ENCODE data around the gene MOSPD3.
"Not testable (repeated sequence)": the region's sequence is repeated elsewhere in the genome, so short reads cannot be mapped to it uniquely, and the experiment has no call there.

The MOSPD3 gene, protein sequence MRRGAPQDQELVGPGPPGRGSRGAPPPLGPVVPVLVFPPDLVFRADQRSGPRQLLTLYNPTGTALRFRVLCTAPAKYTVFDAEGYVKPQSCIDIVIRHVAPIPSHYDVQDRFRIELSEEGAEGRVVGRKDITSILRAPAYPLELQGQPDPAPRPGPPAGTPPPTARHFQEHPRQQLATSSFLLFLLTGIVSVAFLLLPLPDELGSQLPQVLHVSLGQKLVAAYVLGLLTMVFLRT

DNA sequence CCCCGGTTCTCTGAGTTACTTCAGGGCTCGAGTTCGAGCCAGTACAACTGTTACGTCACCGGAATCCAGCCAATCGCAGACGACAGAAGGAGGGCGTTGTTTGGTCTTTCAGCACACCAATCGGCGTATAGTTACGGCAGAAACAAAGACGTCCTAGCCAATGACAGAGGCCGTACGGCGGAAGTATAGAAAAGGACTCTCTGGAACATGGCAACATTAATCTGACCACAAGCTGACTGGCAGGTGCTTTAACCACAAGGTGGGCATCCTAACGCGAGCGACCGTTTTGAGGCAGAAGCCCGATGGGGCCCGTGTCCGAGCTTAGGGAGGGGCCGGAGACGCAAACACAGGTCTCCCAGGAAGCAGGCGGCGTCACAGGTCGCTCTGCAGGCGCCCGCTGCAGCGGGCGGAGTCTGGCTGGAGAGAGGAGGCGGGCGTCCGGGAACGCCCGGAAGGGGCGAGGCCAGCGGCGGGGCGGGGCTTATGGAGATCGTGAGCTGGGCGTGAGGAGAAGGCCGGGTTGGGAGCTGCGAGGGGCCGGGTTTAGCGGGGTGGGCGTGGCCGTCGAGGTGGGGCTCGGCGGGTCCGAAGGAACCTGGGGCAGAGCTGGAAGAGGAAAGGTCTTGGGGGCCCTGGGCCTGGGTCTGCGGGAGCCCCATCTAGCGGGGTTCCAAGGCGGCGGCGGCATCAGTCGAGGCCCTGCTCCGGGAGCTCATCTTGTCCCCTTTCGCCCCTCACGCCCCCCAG, at the start of gene MOSPD3:
TSS of gene MOSPD3 (plus strand) at position 558 of the 747 bp plus-strand sequence. CDS start 252 bp downstream, outside the sequence.
- H3K27me3 Mint-ChIP-seq (ENCODE audit: low read depth): no peaks in the 10 kb centered on the region
- peaks cover 17% of the 10 kb centered on the region for H3K36me3 Mint-ChIP-seq (ENCODE audit: low read depth)
- peaks cover 10% of the 10 kb centered on the region for H3K4me1 Mint-ChIP-seq (ENCODE audit: low read depth)
- peak; percentile 98 for DNase-seq (ENCODE audit: low spot score)
- peak within 1 kb of the TSS; percentile 100 for H3K27ac Mint-ChIP-seq
- H3K4me3 Mint-ChIP-seq: peak within 1 kb of the TSS; percentile 96
- H3K9me3 Mint-ChIP-seq: no peaks in the 10 kb centered on the region

DNA sequence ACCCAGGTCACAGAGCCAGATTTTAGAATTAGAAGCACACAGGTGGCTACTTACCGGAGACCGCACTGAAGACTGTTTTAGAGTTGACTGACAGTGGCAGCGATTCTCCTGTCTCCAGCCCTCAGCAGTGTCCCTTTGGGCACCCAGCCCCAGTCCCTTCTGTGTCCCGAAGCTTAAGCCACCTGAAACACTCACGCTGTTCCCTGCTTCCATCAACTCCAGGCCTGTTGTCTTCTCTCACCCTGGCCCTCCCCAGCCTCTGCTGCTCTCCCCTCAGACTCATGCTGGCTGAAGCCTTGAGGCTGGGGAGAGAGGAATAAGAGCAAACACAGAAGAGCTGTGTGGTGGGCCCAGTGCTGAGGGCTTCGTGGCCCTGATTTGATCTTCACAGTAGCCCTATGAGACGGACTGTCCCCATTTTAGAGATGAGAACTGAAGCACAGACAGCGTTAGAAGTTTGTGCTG, 49.2 kb upstream of the MOSPD3 start:
- Mint-ChIP-seq H3K4me1 (ENCODE audit: low read depth) (peaks cover 9% of the 10 kb centered on the region), H3K27me3 (ENCODE audit: low read depth) (no peaks in the 10 kb centered on the region), H3K36me3 (ENCODE audit: low read depth) (peaks cover 16% of the 10 kb centered on the region), H3K4me3 (no peak overlapping the region), H3K9me3 (no peaks in the 10 kb centered on the region), H3K27ac (no peak overlapping the region)
- no peak for DNase-seq (ENCODE audit: low spot score)

GRCh38 chr7:100563809-100564400, 48.4 kb upstream of the MOSPD3 start:
- Mint-ChIP-seq H3K4me3 (no peak overlapping the region), H3K27me3 (ENCODE audit: low read depth) (no peaks in the 10 kb centered on the region), H3K27ac (peak overlapping the region; percentile 57)

DNA sequence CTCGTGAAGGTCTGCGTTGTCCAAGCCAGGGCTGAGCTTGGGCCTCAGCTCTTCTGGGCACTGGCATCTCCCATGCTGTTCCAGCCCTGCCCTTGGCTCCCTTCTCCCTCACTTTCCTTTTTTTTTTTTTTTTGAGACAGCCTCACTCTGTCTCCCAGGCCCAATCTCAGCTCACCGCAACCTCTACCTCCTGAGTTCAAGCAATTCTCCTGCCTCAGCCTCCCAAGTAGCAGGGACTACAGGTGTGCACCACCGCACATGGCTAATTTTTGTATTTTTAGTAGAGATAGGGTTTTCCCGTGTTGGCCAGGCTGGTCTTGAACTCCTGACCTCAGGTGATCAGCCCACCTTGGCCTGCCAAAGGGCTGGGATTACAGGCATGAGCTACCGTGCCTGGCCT, 47.9 kb upstream of the MOSPD3 start:
- H3K36me3 Mint-ChIP-seq (ENCODE audit: low read depth): peaks cover 13% of the 10 kb centered on the region
- not testable (repeated sequence) for DNase-seq (ENCODE audit: low spot score); H3K27ac Mint-ChIP-seq; H3K9me3 Mint-ChIP-seq; H3K27me3 Mint-ChIP-seq (ENCODE audit: low read depth); H3K4me3 Mint-ChIP-seq
- peaks cover 14% of the 10 kb centered on the region for H3K4me1 Mint-ChIP-seq (ENCODE audit: low read depth)

More at GRCh38 chr7:100563809-100564400, 48.4 kb upstream of the MOSPD3 start:
- Mint-ChIP-seq H3K9me3 (no peaks in the 10 kb centered on the region), H3K4me1 (ENCODE audit: low read depth) (peaks cover 12% of the 10 kb centered on the region), H3K36me3 (ENCODE audit: low read depth) (peaks cover 16% of the 10 kb centered on the region)
- DNase-seq (ENCODE audit: low spot score): peak; percentile 62

DNA sequence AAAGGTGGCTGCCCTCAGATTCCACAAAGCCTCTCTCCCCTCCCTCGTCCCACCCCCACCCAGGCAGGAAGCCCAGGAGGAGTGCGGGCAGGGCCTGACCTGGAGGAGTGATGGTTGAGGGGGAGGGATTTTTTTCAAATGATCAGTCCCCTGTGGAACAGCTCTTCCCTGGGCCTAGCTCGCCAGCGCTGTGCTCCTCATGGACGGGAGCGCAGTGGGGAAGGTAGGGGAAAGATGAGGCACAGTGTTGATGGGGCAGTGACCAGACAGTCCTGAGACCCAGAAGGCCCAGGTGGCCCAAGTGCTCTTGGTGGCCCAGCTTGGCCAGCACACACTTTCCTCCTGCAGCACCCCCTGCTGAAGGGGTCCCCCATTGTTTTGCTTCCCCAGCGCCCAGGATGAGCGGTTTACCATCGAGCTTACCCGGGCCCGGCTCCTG, 47.2 kb upstream of the MOSPD3 start:
- Mint-ChIP-seq H3K9me3 (no peaks in the 10 kb centered on the region), H3K27me3 (ENCODE audit: low read depth) (peaks cover 4% of the 10 kb centered on the region), H3K36me3 (ENCODE audit: low read depth) (peaks cover 11% of the 10 kb centered on the region), H3K27ac (no peak overlapping the region), H3K4me1 (ENCODE audit: low read depth) (peaks cover 16% of the 10 kb centered on the region), H3K4me3 (no peak overlapping the region)
- DNase-seq (ENCODE audit: low spot score): no peak

- no peak overlapping the region for H3K27ac Mint-ChIP-seq
- DNase-seq (ENCODE audit: low spot score): no peak
- peaks cover 11% of the 10 kb centered on the region for H3K36me3 Mint-ChIP-seq (ENCODE audit: low read depth)
- H3K4me3 Mint-ChIP-seq: no peak overlapping the region
- H3K9me3 Mint-ChIP-seq: no peaks in the 10 kb centered on the region
- H3K27me3 Mint-ChIP-seq (ENCODE audit: low read depth): peaks cover 4% of the 10 kb centered on the region
- H3K4me1 Mint-ChIP-seq (ENCODE audit: low read depth): peaks cover 16% of the 10 kb centered on the region
Measured at GRCh38 chr7:100566018-100566531, 46.3 kb upstream of the MOSPD3 start.

DNA sequence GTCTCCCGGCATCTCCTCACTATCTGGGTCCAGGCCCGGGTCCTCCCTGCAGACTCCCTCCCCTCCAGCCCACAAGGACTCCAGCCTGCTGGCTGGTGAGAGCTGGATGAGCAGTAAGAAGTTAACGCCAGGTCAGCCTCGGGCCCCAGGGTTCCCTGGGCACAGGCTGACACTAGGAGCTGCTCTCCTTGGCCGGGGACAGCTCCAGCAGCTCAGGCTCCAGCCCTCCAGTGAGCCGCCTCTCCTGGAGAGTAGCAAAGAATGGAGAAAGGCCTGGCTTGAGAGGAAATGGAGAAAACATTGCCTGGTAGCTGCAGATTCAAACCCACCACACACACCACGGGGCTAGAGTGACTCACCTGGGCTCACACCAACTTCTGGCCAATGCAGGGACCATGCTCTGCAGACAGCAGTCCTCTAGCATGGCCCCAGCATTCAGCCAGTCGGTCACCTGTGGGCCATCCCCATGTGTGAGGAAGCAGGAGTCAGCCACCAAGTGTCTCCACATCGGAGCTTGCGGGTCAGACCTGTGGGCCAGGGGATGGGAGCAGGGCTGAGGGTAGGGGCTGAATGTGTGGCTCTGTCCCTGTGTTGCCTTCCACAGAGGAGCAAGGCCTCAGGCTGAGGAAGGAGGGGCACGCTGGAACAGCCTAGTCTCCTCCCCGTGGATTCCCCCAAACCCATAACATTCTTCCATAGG, 45.2 kb upstream of the MOSPD3 start:
- Mint-ChIP-seq H3K27ac (peak overlapping the region; percentile 45), H3K27me3 (ENCODE audit: low read depth) (peaks cover 4% of the 10 kb centered on the region)

DNA sequence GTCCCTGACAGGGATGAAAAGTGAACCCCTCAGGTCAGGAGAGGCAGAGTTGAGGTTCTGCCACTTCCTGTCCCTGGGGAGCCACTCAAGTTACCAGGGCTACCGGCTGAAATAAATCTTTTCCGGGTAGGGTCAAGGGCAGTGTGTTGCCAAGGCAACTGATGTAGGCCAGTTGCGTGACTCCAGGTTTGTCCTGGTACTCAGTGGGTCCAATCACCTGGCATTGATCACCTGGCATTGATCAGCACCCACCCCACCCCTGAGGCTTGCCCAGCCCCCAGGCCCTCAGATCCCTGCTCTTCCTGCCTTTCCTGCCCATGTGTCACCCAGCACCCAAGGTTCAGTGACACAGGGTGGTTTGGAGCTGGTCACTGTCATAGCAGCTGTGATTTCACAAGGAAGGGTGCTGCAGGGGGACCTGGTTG, 44.6 kb upstream of the MOSPD3 start:
- no peak overlapping the region for H3K4me3 Mint-ChIP-seq

More for the DNA sequence above, 45.2 kb upstream of the MOSPD3 start:
- peaks cover 17% of the 10 kb centered on the region for H3K4me1 Mint-ChIP-seq (ENCODE audit: low read depth)
- DNase-seq (ENCODE audit: low spot score): no peak
- no peaks in the 10 kb centered on the region for H3K9me3 Mint-ChIP-seq
- peaks cover 14% of the 10 kb centered on the region for H3K36me3 Mint-ChIP-seq (ENCODE audit: low read depth)
- H3K4me3 Mint-ChIP-seq: no peak overlapping the region

GRCh38 chr7:100568176-100568895, 44.0 kb upstream of the MOSPD3 start:
- Mint-ChIP-seq H3K27ac (no peak overlapping the region), H3K4me3 (no peak overlapping the region), H3K36me3 (ENCODE audit: low read depth) (peaks cover 13% of the 10 kb centered on the region), H3K27me3 (ENCODE audit: low read depth) (peaks cover 4% of the 10 kb centered on the region), H3K4me1 (ENCODE audit: low read depth) (peaks cover 17% of the 10 kb centered on the region), H3K9me3 (no peaks in the 10 kb centered on the region)
- no peak for DNase-seq (ENCODE audit: low spot score)

More for the DNA sequence above, 44.6 kb upstream of the MOSPD3 start:
- DNase-seq (ENCODE audit: low spot score): no peak
- H3K36me3 Mint-ChIP-seq (ENCODE audit: low read depth): peaks cover 13% of the 10 kb centered on the region
- H3K27ac Mint-ChIP-seq: peak overlapping the region; percentile 45
- H3K9me3 Mint-ChIP-seq: no peaks in the 10 kb centered on the region
- peaks cover 4% of the 10 kb centered on the region for H3K27me3 Mint-ChIP-seq (ENCODE audit: low read depth)
- peaks cover 17% of the 10 kb centered on the region for H3K4me1 Mint-ChIP-seq (ENCODE audit: low read depth)

GRCh38 chr7:100568896-100569844, 43.2 kb upstream of the MOSPD3 start:
- Mint-ChIP-seq H3K27me3 (ENCODE audit: low read depth) (peaks cover 4% of the 10 kb centered on the region), H3K9me3 (no peaks in the 10 kb centered on the region), H3K36me3 (ENCODE audit: low read depth) (peaks cover 10% of the 10 kb centered on the region), H3K4me3 (peak overlapping the region; percentile 45), H3K4me1 (ENCODE audit: low read depth) (peaks cover 13% of the 10 kb centered on the region), H3K27ac (peak overlapping the region; percentile 31)
- no peak for DNase-seq (ENCODE audit: low spot score)

DNA sequence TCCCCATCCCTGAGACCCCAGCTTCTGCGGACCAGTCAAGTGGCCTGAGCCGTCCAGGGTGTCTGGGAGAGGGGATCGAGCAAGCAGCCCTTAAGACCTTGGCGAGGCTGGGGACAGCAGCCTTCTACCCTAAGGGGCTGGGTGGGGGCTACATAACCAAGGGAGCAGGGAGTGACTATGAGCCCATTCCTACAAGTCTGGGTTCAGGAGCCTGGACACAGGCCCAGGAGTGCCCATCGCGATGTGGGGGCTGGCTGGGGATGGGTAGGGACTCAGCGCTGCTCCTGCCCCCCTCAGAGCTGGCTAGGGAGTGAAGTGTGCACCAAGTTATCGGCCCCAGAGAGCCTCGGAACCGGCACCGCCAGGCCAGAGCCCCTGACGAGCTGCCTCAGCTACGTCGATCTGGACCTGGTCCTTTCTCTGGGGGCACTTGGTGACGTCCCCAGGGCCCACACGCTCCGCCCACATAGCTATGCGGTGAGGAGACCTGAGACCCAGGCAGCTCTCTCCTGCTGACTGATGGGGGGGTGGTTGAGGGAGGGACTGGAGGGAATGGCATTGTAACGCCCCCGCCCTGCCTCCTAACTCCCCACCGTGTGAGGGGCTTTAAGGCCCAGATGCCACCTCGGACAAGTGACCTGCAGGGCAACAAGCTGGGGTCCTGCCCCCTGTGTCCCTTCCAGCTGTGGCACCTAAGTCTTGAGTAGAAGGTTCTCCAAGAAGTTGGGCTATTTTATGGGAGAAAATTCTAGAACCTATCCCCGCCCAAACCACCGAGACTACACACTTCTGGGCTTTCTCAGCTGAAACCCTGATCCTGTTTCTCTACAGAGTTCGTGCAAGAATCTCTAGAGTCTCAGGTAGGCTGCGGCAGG, 41.1 kb upstream of the MOSPD3 start:
- no peak overlapping the region for H3K27ac Mint-ChIP-seq
- no peaks in the 10 kb centered on the region for H3K9me3 Mint-ChIP-seq
- peak overlapping the region; percentile 24 for H3K4me3 Mint-ChIP-seq
- H3K36me3 Mint-ChIP-seq (ENCODE audit: low read depth): peaks cover 16% of the 10 kb centered on the region
- H3K4me1 Mint-ChIP-seq (ENCODE audit: low read depth): peaks cover 13% of the 10 kb centered on the region
- peaks cover 4% of the 10 kb centered on the region for H3K27me3 Mint-ChIP-seq (ENCODE audit: low read depth)
- DNase-seq (ENCODE audit: low spot score): no peak

- Mint-ChIP-seq H3K36me3 (ENCODE audit: low read depth) (peaks cover 20% of the 10 kb centered on the region), H3K4me3 (no peak overlapping the region), H3K4me1 (ENCODE audit: low read depth) (peaks cover 10% of the 10 kb centered on the region), H3K27ac (no peak overlapping the region), H3K27me3 (ENCODE audit: low read depth) (peaks cover 4% of the 10 kb centered on the region), H3K9me3 (no peaks in the 10 kb centered on the region)
- DNase-seq (ENCODE audit: low spot score): no peak
Measured at GRCh38 chr7:100571829-100572116, 40.6 kb upstream of the MOSPD3 start.

Data from T-helper 2 cell treated with Interferon-gamma antibody and Interleukin-4, amounts not matched to agents 5 μg/mL and 100 μg/mL, for 36 hours (primary cell).